ENCODE data around the gene CCDC81. TPM values are rescaled to one million over a fixed set of nuclear protein-coding genes. Genes with fewer than 3 reads are reported as not detected.

The CCDC81 gene
- total and polyA plus RNA-seq, 2 of the 4 experiments (the other 2 are of a cell fraction): 3.1 to 6.5 TPM

DNA sequence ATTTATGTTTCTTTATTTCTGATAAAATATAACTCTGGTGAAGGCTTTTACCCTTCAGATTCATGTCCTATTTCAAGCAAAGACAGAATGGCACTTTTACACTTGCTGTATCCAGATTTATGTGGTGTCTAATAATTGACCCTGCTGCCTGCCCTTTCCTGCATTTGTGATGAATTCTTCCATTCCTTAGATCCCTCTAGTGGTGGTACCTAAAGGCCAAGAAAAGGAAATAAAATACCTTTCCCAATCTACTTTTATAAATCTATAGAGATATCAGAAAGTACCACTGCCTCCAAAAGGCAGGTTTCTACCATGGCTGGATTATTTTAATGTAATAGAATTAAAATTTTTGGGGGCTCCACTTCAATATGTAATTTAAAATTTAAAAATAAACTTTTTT is 34.2 kb downstream of the CCDC81 start:
- H2AFZ ChIP-seq (replicated peaks; ENCODE audit: low read length, poor library complexity): no peak overlapping the region
- no peak overlapping the region for H3K56ac ChIP-seq (ENCODE audit: extremely low read depth, insufficient read depth, low read length)
- no peaks in the 10 kb centered on the region for H3K9me1 ChIP-seq (ENCODE audit: insufficient read depth, low read length)
- H3K9ac ChIP-seq (ENCODE audit: low read depth, low read length): no peak overlapping the region
- H3K79me1 ChIP-seq (ENCODE audit: low read depth in 1 of 2, low read length in 2 of 2): no peaks in the 10 kb centered on the region
- BruUV-seq (replicated peaks): no TSS peak
- intact Hi-C loops (cut with micrococcal nuclease): no loop called here
- H2BK5ac ChIP-seq (ENCODE audit: low read depth, low read length, poor library complexity, severe bottlenecking): no peak overlapping the region
- DNase-seq (no peak), ATAC-seq (ENCODE audit: low read depth) (no peak)
- H2AK9ac ChIP-seq (replicated peaks; ENCODE audit: low read depth, low read length, poor library complexity): no peak overlapping the region
- H3K4ac ChIP-seq (ENCODE audit: low read depth, low read length): no peak overlapping the region
- no peaks in the 10 kb centered on the region for H4K20me1 ChIP-seq (ENCODE audit: insufficient read depth, low read length)
- in situ Hi-C loops (cut with MboI; ENCODE audit: low sequenced_read_pairs): no loop called here
- H3K27me3 ChIP-seq (ENCODE audit: control insufficient read depth, insufficient read depth, low read length): no peaks in the 10 kb centered on the region
- no peak overlapping the region for H3K14ac ChIP-seq (replicated peaks; ENCODE audit: low read depth, low read length)
- H3K4me1 ChIP-seq (ENCODE audit: control insufficient read depth, insufficient read depth, low read length): no peaks in the 10 kb centered on the region
- TF ChIP-seq NFE2L2 (IDR thresholded peaks at IDR 0.05; ENCODE audit: low read depth, low read length) (no peak), MAZ (IDR thresholded peaks at IDR 0.05; ENCODE audit: borderline replicate concordance, low read depth, low read length) (no peak), CHD1 (IDR thresholded peaks at IDR 0.05; ENCODE audit: low read depth, low read length) (no peak), FOS (IDR thresholded peaks at IDR 0.05; ENCODE audit: low read depth, low read length) (no peak), BHLHE40 (IDR thresholded peaks at IDR 0.05; ENCODE audit: low read depth, low read length) (no peak), RAD21 (IDR thresholded peaks at IDR 0.05; ENCODE audit: low read length) (peak; percentile 35; the same call in 1 of the 2 replicates), MXI1 (IDR thresholded peaks at IDR 0.05; ENCODE audit: borderline replicate concordance, low read depth, low read length) (no peak), RCOR1 (IDR thresholded peaks at IDR 0.05; ENCODE audit: insufficient replicate concordance, low read length) (no peak), RFX5 (IDR thresholded peaks at IDR 0.05; ENCODE audit: low read depth, low read length) (no peak), CEBPB (IDR thresholded peaks at IDR 0.05; ENCODE audit: low read depth, low read length) (no peak), MAFK (IDR thresholded peaks at IDR 0.05; ENCODE audit: low read depth, low read length) (no peak)
- TF ChIP-seq, protein P1, sequence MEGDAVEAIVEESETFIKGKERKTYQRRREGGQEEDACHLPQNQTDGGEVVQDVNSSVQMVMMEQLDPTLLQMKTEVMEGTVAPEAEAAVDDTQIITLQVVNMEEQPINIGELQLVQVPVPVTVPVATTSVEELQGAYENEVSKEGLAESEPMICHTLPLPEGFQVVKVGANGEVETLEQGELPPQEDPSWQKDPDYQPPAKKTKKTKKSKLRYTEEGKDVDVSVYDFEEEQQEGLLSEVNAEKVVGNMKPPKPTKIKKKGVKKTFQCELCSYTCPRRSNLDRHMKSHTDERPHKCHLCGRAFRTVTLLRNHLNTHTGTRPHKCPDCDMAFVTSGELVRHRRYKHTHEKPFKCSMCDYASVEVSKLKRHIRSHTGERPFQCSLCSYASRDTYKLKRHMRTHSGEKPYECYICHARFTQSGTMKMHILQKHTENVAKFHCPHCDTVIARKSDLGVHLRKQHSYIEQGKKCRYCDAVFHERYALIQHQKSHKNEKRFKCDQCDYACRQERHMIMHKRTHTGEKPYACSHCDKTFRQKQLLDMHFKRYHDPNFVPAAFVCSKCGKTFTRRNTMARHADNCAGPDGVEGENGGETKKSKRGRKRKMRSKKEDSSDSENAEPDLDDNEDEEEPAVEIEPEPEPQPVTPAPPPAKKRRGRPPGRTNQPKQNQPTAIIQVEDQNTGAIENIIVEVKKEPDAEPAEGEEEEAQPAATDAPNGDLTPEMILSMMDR (conservative IDR thresholded peaks at IDR 0.05; ENCODE audit: low read depth, low read length): peak; percentile 45
- TF ChIP-seq, protein P2, sequence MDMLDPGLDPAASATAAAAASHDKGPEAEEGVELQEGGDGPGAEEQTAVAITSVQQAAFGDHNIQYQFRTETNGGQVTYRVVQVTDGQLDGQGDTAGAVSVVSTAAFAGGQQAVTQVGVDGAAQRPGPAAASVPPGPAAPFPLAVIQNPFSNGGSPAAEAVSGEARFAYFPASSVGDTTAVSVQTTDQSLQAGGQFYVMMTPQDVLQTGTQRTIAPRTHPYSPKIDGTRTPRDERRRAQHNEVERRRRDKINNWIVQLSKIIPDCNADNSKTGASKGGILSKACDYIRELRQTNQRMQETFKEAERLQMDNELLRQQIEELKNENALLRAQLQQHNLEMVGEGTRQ (IDR thresholded peaks at IDR 0.05; ENCODE audit: low read depth, low read length): no peak
- TF ChIP-seq, protein P3, sequence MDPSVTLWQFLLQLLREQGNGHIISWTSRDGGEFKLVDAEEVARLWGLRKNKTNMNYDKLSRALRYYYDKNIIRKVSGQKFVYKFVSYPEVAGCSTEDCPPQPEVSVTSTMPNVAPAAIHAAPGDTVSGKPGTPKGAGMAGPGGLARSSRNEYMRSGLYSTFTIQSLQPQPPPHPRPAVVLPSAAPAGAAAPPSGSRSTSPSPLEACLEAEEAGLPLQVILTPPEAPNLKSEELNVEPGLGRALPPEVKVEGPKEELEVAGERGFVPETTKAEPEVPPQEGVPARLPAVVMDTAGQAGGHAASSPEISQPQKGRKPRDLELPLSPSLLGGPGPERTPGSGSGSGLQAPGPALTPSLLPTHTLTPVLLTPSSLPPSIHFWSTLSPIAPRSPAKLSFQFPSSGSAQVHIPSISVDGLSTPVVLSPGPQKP (IDR thresholded peaks at IDR 0.05; ENCODE audit: borderline replicate concordance, low read depth, low read length): no peak
- ChIA-PET CTCF (no interaction called here), POLR2A (ENCODE audit: unreplicated experiment) (no interaction called here)
- no peak overlapping the region for H3K4me3 ChIP-seq (ENCODE audit: insufficient read depth, low read depth, low read length)
- H4K5ac ChIP-seq (ENCODE audit: low read depth, low read length): no peak overlapping the region
- H2BK20ac ChIP-seq (ENCODE audit: low read depth, low read length): no peak overlapping the region
- no peaks in the 10 kb centered on the region for H3K9me3 ChIP-seq (ENCODE audit: control insufficient read depth, insufficient read depth, low read length)
- no peaks in the 10 kb centered on the region for H3K36me3 ChIP-seq (ENCODE audit: control insufficient read depth, insufficient read depth, low read length)
- no peak overlapping the region for H3K18ac ChIP-seq (ENCODE audit: low read depth, low read length)
- H4K8ac ChIP-seq (ENCODE audit: low read depth in 2 of 2, low read length in 2 of 2): no peak overlapping the region
- no peak overlapping the region for H4K91ac ChIP-seq (ENCODE audit: insufficient read depth, low read depth, low read length)
- H3K27ac ChIP-seq (ENCODE audit: insufficient read depth, low read length): no peak overlapping the region
- H3K23ac ChIP-seq (ENCODE audit: low read depth, low read length): no peak overlapping the region
- H2BK15ac ChIP-seq (ENCODE audit: low read depth, low read length): no peak overlapping the region
- no peak overlapping the region for H2BK120ac ChIP-seq (ENCODE audit: low read depth, low read length)
- no peak overlapping the region for H2AK5ac ChIP-seq (ENCODE audit: low read depth, low read length)
- H3K4me2 ChIP-seq (ENCODE audit: low read depth, low read length): no peak overlapping the region
- dilution Hi-C loops (cut with HindIII; ENCODE audit: low sequenced_read_pairs, unreplicated experiment): no loop called here
